ENCODE data around the gene GIMAP5. TPM values are rescaled to one million over a fixed set of nuclear protein-coding genes. Genes with fewer than 3 reads are reported as not detected.

Gene GIMAP5
- total RNA-seq, 2 donors from 2014 or later = 35.9 to 55.0 TPM

- Histone ChIP-seq H3K27me3 (replicated peaks; ENCODE audit: insufficient read depth) (no peaks in the 10 kb centered on the region), H3K27ac (no peak overlapping the region), H3K4me3 (peak overlapping the region; percentile 69), H3K9me3 (no peaks in the 10 kb centered on the region), H3K36me3 (no peaks in the 10 kb centered on the region), H3K4me1 (ENCODE audit: control insufficient read depth in 1 of 2, low read depth in 2 of 2) (no peaks in the 10 kb centered on the region)
- ATAC-seq (ENCODE audit: insufficient number of reproducible peaks, low FRiP score, low read depth) (no peak), DNase-seq (ENCODE audit: low spot score) (no peak)
- TF ChIP-seq CTCF (IDR thresholded peaks at IDR 0.05) = no peak
Observed at GRCh38 chr7:150739033-150739432, 1.8 kb downstream of the GIMAP5 start.

GRCh38 chr7:150740053-150740452 is 2.8 kb downstream of the GIMAP5 start:
- Histone ChIP-seq H3K4me1 (ENCODE audit: control insufficient read depth in 1 of 2, low read depth in 2 of 2) (no peaks in the 10 kb centered on the region), H3K27me3 (replicated peaks; ENCODE audit: insufficient read depth) (no peaks in the 10 kb centered on the region), H3K9me3 (no peaks in the 10 kb centered on the region), H3K36me3 (no peaks in the 10 kb centered on the region), H3K4me3 (peak overlapping the region; percentile 69), H3K27ac (no peak overlapping the region)
- no peak for DNase-seq (ENCODE audit: low spot score)
- no peak for TF ChIP-seq CTCF (IDR thresholded peaks at IDR 0.05)
- ATAC-seq (ENCODE audit: insufficient number of reproducible peaks, low FRiP score, low read depth) = no peak

GRCh38 chr7:150742286-150742968 is 5.2 kb downstream of the GIMAP5 start:
- DNase-seq (ENCODE audit: low spot score) (no peak), ATAC-seq (ENCODE audit: insufficient number of reproducible peaks, low FRiP score, low read depth) (no peak)
- no peak overlapping the region for H3K4me3 ChIP-seq
- no peak overlapping the region for H3K27ac ChIP-seq
- no peak for TF ChIP-seq CTCF (IDR thresholded peaks at IDR 0.05)
- H3K36me3 ChIP-seq = no peaks in the 10 kb centered on the region
- H3K4me1 ChIP-seq (ENCODE audit: control insufficient read depth in 1 of 2, low read depth in 2 of 2) = no peaks in the 10 kb centered on the region
- H3K9me3 ChIP-seq = no peaks in the 10 kb centered on the region
- H3K27me3 ChIP-seq (replicated peaks; ENCODE audit: insufficient read depth) = no peaks in the 10 kb centered on the region

GRCh38 chr7:150744041-150744656 is 6.9 kb downstream of the GIMAP5 start:
- Histone ChIP-seq H3K27me3 (replicated peaks; ENCODE audit: insufficient read depth) (no peaks in the 10 kb centered on the region), H3K4me1 (ENCODE audit: control insufficient read depth in 1 of 2, low read depth in 2 of 2) (no peaks in the 10 kb centered on the region), H3K27ac (no peak overlapping the region), H3K36me3 (no peaks in the 10 kb centered on the region), H3K4me3 (no peak overlapping the region), H3K9me3 (no peaks in the 10 kb centered on the region)
- ATAC-seq (ENCODE audit: insufficient number of reproducible peaks, low FRiP score, low read depth) (no peak), DNase-seq (ENCODE audit: low spot score) (no peak)
- no peak for TF ChIP-seq CTCF (IDR thresholded peaks at IDR 0.05)

GRCh38 chr7:150745086-150745485 is 7.9 kb downstream of the GIMAP5 start:
- no peak for TF ChIP-seq CTCF (IDR thresholded peaks at IDR 0.05)
- DNase-seq (ENCODE audit: low spot score) = no peak
- no peaks in the 10 kb centered on the region for H3K27me3 ChIP-seq (replicated peaks; ENCODE audit: insufficient read depth)
- no peak overlapping the region for H3K4me3 ChIP-seq
- no peaks in the 10 kb centered on the region for H3K9me3 ChIP-seq
- no peaks in the 10 kb centered on the region for H3K36me3 ChIP-seq
- H3K27ac ChIP-seq = no peak overlapping the region
- no peaks in the 10 kb centered on the region for H3K4me1 ChIP-seq (ENCODE audit: control insufficient read depth in 1 of 2, low read depth in 2 of 2)
- no peak for ATAC-seq (ENCODE audit: insufficient number of reproducible peaks, low FRiP score, low read depth)
